T47D (cell line): ENCODE results near the gene STARD9.
A peak's percentile ranks its signal among the peaks of the same experiment; 100 is the strongest.
"Not testable (repeated sequence)": the region's sequence is repeated elsewhere in the genome, so short reads cannot be mapped to it uniquely, and the experiment has no call there.

ENCODE experiments used
- DNase-seq, 2 experiments: peaks; one replicate each; pipeline versions ENCODE4 v3.0.0 to v3.0.0-alpha.2; 2011 to 2012; ENCODE audit warnings: low read depth in 1 of 2, low spot score in 1 of 2
- JUND ChIP-seq: IDR thresholded peaks from 2 replicates; pipeline ENCODE4 v1.6.1; 2012; ENCODE audit warnings: low read depth
- in situ Hi-C: cut with HindIII; loops from 2 replicates; pipeline ENCODE4 v1.10.0; 2016; ENCODE audit warnings: low sequenced_read_pairs, low pct_unique_long_range_greater_than_20kb

The STARD9 gene

GRCh38 chr15:42750306-42750705 is 174.9 kb downstream of the STARD9 start:
- in situ Hi-C loops: no loop called here
- no peak for TF ChIP-seq JUND
- DNase-seq: no peak

DNA sequence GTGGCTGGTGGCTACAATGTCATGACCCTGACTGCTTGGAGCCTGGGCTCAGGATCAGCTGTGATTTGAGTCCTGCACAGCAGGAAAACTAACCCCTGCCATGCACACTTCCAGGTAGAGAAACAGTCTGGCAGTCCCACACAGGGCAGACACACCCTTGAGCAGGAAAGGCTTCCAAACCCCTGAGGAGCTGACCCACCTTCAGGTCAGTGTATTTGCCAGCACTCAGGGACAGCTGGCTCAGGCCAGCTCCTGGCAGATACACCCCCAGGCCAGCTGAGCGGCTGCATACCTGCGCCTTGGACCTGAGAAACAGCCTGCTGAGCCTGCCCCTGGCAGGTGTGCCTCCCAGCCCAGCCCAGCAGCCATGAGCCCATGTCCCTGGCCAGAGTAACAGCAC is 183.7 kb downstream of the STARD9 start:
- DNase-seq: peak in 1 of 2 experiments; percentile 56
- in situ Hi-C loops: no loop called here
- no peak for TF ChIP-seq JUND

GRCh38 chr15:42760759-42761158 is 185.4 kb downstream of the STARD9 start:
- DNase-seq: no peak
- no peak for TF ChIP-seq JUND
- in situ Hi-C loops: no loop called here

DNA sequence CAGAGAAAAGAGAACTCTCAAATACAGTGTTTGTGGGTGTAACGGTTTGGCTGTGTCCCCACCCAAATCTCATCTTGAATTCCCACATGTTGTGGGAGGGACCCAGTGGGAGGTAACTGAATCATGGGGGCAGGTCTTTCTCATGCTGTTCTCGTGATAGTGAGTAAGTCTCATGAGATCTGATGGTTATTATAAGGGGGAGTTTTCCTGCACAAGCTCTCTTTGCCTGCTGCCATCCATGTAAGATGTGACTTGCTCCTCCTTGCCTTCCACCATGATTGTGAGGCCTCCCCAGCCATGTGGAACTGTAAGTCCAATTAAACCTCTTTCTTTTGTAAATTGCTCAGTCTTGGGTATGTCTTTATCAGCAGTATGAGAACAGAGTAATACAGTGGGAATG is 186.4 kb downstream of the STARD9 start:
- in situ Hi-C loops, DNase-seq: not testable (repeated sequence)

DNA sequence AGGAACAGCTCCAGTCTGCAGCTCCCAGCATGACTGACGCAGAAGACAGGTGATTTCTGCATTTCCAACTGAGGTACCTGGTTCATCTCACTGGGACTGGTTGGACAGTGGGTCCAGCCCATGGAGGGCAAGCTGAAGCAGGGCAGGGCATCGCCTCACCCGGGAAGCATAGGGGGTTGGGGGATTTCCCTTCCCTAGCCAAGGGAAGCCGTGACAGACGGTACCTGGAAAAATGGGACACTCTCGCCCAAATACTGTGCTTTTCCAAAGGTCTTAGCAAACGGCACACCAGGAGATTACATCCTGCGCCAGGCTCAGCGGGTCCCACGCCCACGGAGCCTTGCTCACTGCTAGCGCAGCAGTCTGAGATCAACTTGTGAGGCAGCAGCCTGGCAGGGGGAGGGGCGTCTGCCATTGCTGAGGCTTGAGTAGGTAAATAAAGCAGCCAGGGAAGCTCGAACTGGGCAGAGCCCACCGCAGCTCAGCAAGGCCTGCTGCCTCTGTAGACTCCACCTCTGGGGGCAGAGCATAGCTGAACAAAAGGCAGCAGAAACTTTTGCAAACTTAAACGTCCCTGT is 188.8 kb downstream of the STARD9 start:
- in situ Hi-C loops, DNase-seq: not testable (repeated sequence)

- in situ Hi-C loops: not testable (repeated sequence)
Observed at GRCh38 chr15:42766109-42766508, 190.7 kb downstream of the STARD9 start.

More at GRCh38 chr15:42766109-42766508, 190.7 kb downstream of the STARD9 start:
- not testable (repeated sequence) for DNase-seq
